Peyer's patch (tissue), 4 donors: ENCODE data around the gene TSEN34.

Experiments
- POLR2A ChIP-seq, 2 donors: fragments of 450-650 bp; IDR thresholded peaks; one replicate each; pipeline ENCODE4 v1.5.1; 2017; ENCODE audit warnings: antibody characterized with exemption in 2 of 2, mild to moderate bottlenecking in 2 of 2, moderate library complexity in 2 of 2
- TF ChIP-seq, protein P1 (sequence below), 6 experiments: fragments of 450-650 bp in 4 of 6; fragments of 200-600 bp in 2 of 6; sonication (generic) in 1 of 6; IDR thresholded peaks; one replicate each; pipeline ENCODE4 v1.5.1; 2017 to 2019; ENCODE audit warnings: antibody characterized with exemption in 6 of 6, mild to moderate bottlenecking in 3 of 6, moderate library complexity in 1 of 6

DNA sequence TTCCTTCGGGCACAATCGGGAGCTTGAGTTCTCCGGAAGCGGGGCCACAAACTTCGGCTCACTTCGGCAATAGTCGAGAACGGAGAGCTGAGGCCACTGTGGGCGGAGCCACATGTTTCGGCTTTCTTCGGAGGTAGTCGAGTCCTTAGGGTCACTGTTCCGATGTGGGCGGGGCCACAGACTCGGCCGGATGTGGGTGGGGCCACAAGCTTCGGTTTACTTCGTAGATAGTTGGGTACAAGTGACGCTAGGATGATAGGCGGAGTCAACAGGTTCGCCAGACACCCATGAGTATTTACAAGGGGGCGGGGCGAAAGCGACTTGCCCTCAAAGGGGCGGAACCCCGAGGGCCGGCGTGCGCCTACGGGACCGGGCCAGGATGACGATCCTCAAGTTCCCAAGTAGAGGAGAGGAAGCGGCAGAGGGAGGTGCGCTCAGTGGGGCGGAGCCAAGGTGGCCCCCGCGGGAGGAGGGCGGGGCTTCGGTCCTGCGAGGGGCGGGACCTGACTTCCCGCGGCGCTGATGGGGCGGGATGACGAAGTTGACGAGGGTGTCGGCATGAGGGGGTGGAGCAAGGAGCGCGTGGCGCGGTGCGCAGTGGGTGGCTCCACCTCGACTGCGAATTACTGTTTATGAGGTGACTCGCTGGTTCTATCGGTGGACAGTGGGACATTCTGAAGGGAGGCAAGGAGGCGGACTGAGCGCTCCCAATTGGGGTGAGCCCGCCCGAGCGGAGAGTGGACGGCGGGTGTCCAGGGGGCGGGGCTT, 1.2 kb upstream of the TSEN34 start:
- TF ChIP-seq, protein P1, sequence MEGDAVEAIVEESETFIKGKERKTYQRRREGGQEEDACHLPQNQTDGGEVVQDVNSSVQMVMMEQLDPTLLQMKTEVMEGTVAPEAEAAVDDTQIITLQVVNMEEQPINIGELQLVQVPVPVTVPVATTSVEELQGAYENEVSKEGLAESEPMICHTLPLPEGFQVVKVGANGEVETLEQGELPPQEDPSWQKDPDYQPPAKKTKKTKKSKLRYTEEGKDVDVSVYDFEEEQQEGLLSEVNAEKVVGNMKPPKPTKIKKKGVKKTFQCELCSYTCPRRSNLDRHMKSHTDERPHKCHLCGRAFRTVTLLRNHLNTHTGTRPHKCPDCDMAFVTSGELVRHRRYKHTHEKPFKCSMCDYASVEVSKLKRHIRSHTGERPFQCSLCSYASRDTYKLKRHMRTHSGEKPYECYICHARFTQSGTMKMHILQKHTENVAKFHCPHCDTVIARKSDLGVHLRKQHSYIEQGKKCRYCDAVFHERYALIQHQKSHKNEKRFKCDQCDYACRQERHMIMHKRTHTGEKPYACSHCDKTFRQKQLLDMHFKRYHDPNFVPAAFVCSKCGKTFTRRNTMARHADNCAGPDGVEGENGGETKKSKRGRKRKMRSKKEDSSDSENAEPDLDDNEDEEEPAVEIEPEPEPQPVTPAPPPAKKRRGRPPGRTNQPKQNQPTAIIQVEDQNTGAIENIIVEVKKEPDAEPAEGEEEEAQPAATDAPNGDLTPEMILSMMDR (IDR thresholded peaks at IDR 0.05), result no peak
- peak; percentile 50 to 66 for TF ChIP-seq POLR2A (IDR thresholded peaks at IDR 0.05)
